MV-4-11 (cell line): ENCODE measurements around the gene HPSE.

Experiments
- DNase-seq: peaks from one replicate; lab custom pipeline; 2025; lab: John Stamatoyannopoulos, UW

Gene HPSE

GRCh38 chr4:83283181-83283580 is 51.5 kb downstream of the HPSE start:
- peak; percentile 52 for DNase-seq

- DNase-seq: peak; percentile 69
Observed at GRCh38 chr4:83282049-83282535, 52.6 kb downstream of the HPSE start.

- DNase-seq: peak; percentile 48
Observed at GRCh38 chr4:83281307-83281706, 53.3 kb downstream of the HPSE start.

GRCh38 chr4:83276299-83277040 is 58.2 kb downstream of the HPSE start:
- peak; percentile 38 for DNase-seq

GRCh38 chr4:83273926-83274325 is 60.7 kb downstream of the HPSE start:
- DNase-seq: peak; percentile 26

GRCh38 chr4:83272900-83273299 is 61.7 kb downstream of the HPSE start:
- peak; percentile 97 for DNase-seq

GRCh38 chr4:83269256-83269655 is 65.4 kb downstream of the HPSE start:
- peak; percentile 77 for DNase-seq

GRCh38 chr4:83268491-83268890 is 66.2 kb downstream of the HPSE start:
- no peak for DNase-seq

GRCh38 chr4:83267830-83268475 is 66.7 kb downstream of the HPSE start:
- DNase-seq: peak; percentile 58

GRCh38 chr4:83267121-83267829 is 67.4 kb downstream of the HPSE start:
- DNase-seq: peak; percentile 89

GRCh38 chr4:83266689-83267088 is 68.0 kb downstream of the HPSE start:
- DNase-seq: peak; percentile 33

- no peak for DNase-seq
Observed at GRCh38 chr4:83263106-83263505, 71.5 kb downstream of the HPSE start.

- DNase-seq: no peak
Observed at GRCh38 chr4:83262682-83263081, 72.0 kb downstream of the HPSE start.

- no peak for DNase-seq
Observed at GRCh38 chr4:83261307-83261706, 73.3 kb downstream of the HPSE start.

- no peak for DNase-seq
Observed at GRCh38 chr4:83259586-83259985, 75.1 kb downstream of the HPSE start.

GRCh38 chr4:83258461-83258860 is 76.2 kb downstream of the HPSE start:
- DNase-seq: no peak

- no peak for DNase-seq
Observed at GRCh38 chr4:83257811-83258210, 76.8 kb downstream of the HPSE start.

- no peak for DNase-seq
Observed at GRCh38 chr4:83255584-83255983, 79.1 kb downstream of the HPSE start.

GRCh38 chr4:83252782-83253405 is 81.8 kb downstream of the HPSE start:
- peak; percentile 86 for DNase-seq

- DNase-seq: no peak
Observed at GRCh38 chr4:83251447-83251830, 83.2 kb downstream of the HPSE start.

GRCh38 chr4:83250687-83251446 is 83.8 kb downstream of the HPSE start:
- DNase-seq: peak; percentile 74

GRCh38 chr4:83248486-83248885 is 86.2 kb downstream of the HPSE start:
- DNase-seq: no peak
